AG04449 (cell line): ENCODE results near the gene OCLN.
"Not testable (repeated sequence)": the region's sequence is repeated elsewhere in the genome, so short reads cannot be mapped to it uniquely, and the experiment has no call there.

Experiments
- CTCF ChIA-PET: fragments of 350-600 bp; formaldehyde crosslinking; extraction: SDS; loops from one replicate; lab custom pipeline; 2021; ENCODE audit warnings: antibody characterized with exemption; lab: Yijun Ruan, JAX
- POLR2A ChIA-PET: fragments of 400-600, 350-600 bp; formaldehyde crosslinking; extraction: SDS; loops from one replicate; lab custom pipeline; 2020; ENCODE audit warnings: antibody characterized with exemption, inconsistent platforms; lab: Yijun Ruan, JAX
- DNase-seq: peaks from one replicate; pipeline ENCODE4 v3.0.0-alpha.2; 2010; ENCODE audit warnings: low read depth, low spot score
- H3K4me3 ChIP-seq: 2 replicates; pipeline ENCODE4 v1.5.1; 2011; ENCODE audit warnings: low read depth, mild to moderate bottlenecking, control low read depth, low read length
- TF ChIP-seq, protein P1 (sequence below): IDR thresholded peaks from one replicate; pipeline ENCODE4 v1.5.1; 2011; ENCODE audit warnings: mild to moderate bottlenecking, moderate library complexity, low read length, control low read depth, inconsistent platforms; ENCODE audit not compliant: insufficient read depth; ENCODE audit errors: missing control alignments

OCLN gene, protein sequence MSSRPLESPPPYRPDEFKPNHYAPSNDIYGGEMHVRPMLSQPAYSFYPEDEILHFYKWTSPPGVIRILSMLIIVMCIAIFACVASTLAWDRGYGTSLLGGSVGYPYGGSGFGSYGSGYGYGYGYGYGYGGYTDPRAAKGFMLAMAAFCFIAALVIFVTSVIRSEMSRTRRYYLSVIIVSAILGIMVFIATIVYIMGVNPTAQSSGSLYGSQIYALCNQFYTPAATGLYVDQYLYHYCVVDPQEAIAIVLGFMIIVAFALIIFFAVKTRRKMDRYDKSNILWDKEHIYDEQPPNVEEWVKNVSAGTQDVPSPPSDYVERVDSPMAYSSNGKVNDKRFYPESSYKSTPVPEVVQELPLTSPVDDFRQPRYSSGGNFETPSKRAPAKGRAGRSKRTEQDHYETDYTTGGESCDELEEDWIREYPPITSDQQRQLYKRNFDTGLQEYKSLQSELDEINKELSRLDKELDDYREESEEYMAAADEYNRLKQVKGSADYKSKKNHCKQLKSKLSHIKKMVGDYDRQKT

GRCh38 chr5:69492391-69492922 is at the start of gene OCLN:
Gene OCLN (plus strand): TSS chr5:69492790. CDS start chr5:69504245, 11,455 bp downstream.
- ChIA-PET POLR2A (no interaction called here), CTCF (interaction anchor here (0.8 kb wide), 1 partner anchor 25 kb away, joined by 3 read pairs; no protein-coding TSS in a partner anchor)
- peak within 1 kb of the TSS; percentile 58 for H3K4me3 ChIP-seq
- DNase-seq = no peak
- TF ChIP-seq, protein P1, sequence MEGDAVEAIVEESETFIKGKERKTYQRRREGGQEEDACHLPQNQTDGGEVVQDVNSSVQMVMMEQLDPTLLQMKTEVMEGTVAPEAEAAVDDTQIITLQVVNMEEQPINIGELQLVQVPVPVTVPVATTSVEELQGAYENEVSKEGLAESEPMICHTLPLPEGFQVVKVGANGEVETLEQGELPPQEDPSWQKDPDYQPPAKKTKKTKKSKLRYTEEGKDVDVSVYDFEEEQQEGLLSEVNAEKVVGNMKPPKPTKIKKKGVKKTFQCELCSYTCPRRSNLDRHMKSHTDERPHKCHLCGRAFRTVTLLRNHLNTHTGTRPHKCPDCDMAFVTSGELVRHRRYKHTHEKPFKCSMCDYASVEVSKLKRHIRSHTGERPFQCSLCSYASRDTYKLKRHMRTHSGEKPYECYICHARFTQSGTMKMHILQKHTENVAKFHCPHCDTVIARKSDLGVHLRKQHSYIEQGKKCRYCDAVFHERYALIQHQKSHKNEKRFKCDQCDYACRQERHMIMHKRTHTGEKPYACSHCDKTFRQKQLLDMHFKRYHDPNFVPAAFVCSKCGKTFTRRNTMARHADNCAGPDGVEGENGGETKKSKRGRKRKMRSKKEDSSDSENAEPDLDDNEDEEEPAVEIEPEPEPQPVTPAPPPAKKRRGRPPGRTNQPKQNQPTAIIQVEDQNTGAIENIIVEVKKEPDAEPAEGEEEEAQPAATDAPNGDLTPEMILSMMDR = no peak

GRCh38 chr5:69444127-69444754 is 48.3 kb upstream of the OCLN start:
- TF ChIP-seq, protein P1 = no peak
- CTCF ChIA-PET = no interaction called here
- no peak overlapping the region for H3K4me3 ChIP-seq
- POLR2A ChIA-PET = no interaction called here
- no peak for DNase-seq

DNA sequence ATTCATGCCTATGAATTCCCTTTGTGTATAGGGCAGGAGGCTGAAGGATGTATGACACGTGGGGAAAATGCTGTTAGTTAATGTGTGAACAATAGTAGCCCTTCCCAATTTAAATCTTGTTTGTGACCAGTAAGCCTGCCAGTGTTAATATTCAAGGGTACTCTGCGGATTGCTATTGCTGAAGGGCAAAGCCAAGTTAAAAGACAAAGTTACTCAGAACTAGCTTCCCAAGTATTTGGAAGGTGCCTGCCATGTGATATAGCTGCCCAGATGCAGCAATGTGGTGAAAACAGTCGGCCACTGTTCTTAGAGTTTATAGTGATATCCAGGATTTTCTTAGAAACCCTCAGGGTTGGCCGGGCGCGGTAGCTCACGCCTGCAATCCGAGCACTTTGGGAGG is 43.1 kb upstream of the OCLN start:
- H3K4me3 ChIP-seq = no peak overlapping the region
- TF ChIP-seq, protein P1 = no peak
- DNase-seq = no peak
- ChIA-PET CTCF (no interaction called here), POLR2A (no interaction called here)

GRCh38 chr5:69450116-69450515 is 42.5 kb upstream of the OCLN start:
- H3K4me3 ChIP-seq = no peak overlapping the region
- TF ChIP-seq, protein P1 = no peak
- peak; percentile 49 for DNase-seq
- ChIA-PET CTCF (no interaction called here), POLR2A (no interaction called here)

GRCh38 chr5:69450527-69450926 is 42.1 kb upstream of the OCLN start:
- POLR2A ChIA-PET, H3K4me3 ChIP-seq, DNase-seq, CTCF ChIA-PET: not testable (repeated sequence)

- CTCF ChIA-PET = no interaction called here
- H3K4me3 ChIP-seq = no peak overlapping the region
- no peak for DNase-seq
- POLR2A ChIA-PET = no interaction called here
- TF ChIP-seq, protein P1 = no peak
These were observed 40.5 kb upstream of the OCLN start for GRCh38 chr5:69451941-69452647.

DNA sequence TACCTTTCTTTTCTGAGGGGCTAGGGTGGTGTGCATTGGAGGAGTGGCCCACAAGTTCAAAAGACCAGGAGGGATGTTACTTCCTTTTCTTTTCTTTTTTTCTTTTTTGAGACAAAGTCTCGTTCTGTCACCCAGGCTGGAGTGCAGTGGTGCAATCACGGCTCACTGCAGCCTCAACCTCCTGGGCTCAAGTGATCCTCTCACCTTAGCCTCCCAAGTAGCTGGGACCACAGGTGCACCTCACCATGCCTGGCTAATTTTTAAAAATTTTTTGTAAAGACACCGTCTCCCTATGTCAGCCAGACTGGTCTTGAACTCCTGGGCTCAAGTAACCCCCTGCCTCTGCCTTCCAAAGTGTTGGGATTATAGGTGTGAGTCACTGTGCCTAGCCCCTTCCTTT is 39.1 kb upstream of the OCLN start:
- POLR2A ChIA-PET, H3K4me3 ChIP-seq, CTCF ChIA-PET: not testable (repeated sequence)

More for the DNA sequence above, 39.1 kb upstream of the OCLN start:
- not testable (repeated sequence) for DNase-seq
